SK-N-MC (cell line): ENCODE measurements around the gene PCSK4.
A peak's percentile ranks its signal among the peaks of the same experiment; 100 is the strongest.

Experiments
- DNase-seq: peaks from one replicate; pipeline ENCODE4 v3.0.0-alpha.2; 2011; ENCODE audit warnings: low read depth, low spot score
- H3K27ac ChIP-seq: fragments of 200-600 bp; sonication (generic); 2 replicates; pipeline ENCODE4 v1.5.1; 2016; ENCODE audit warnings: mixed run types
- H3K36me3 ChIP-seq: fragments of 200-600 bp; sonication (generic); 2 replicates; pipeline ENCODE4 v1.6.1; 2017; ENCODE audit warnings: antibody characterized with exemption, low read length, mixed read lengths; ENCODE audit not compliant: insufficient read depth
- H3K4me3 ChIP-seq: fragments of 200-600 bp; sonication (generic); 2 replicates; pipeline ENCODE4 v1.5.1; 2016
- H3K9ac ChIP-seq: fragments of 200-600 bp; sonication (generic); 2 replicates; pipeline ENCODE4 v1.8.0; 2017; ENCODE audit warnings: mixed run types, mixed read lengths; ENCODE audit not compliant: insufficient read length
- H3K9me3 ChIP-seq: fragments of 200-600 bp; sonication (generic); 2 replicates; pipeline ENCODE4 v1.6.1; 2017; ENCODE audit warnings: low read depth, mild to moderate bottlenecking, antibody characterized with exemption, low read length, moderate library complexity, mixed read lengths
- EZH2 ChIP-seq: fragments of 200-600 bp; sonication (generic); IDR thresholded peaks from one replicate; pipeline ENCODE4 v1.6.1; 2017; ENCODE audit warnings: antibody characterized with exemption
- FOXP2 ChIP-seq: optimal IDR thresholded peaks from 2 replicates; pipeline ENCODE3; 2011; ENCODE audit warnings: mild to moderate bottlenecking, moderate library complexity; ENCODE audit not compliant: insufficient read depth; ENCODE audit errors: extremely low read length, control extremely low read depth
- POLR2AphosphoS5 ChIP-seq: IDR thresholded peaks from 2 replicates; pipeline ENCODE4 v1.6.1; 2012; ENCODE audit warnings: mild to moderate bottlenecking, low read depth, low read length, borderline replicate concordance

PCSK4 gene

GRCh38 chr19:1450735-1451731 lies 39.1 kb downstream of the PCSK4 start:
- Histone ChIP-seq H3K9ac (no peak overlapping the region), H3K27ac (no peak overlapping the region), H3K4me3 (no peak overlapping the region), H3K36me3 (no peaks in the 10 kb centered on the region), H3K9me3 (no peaks in the 10 kb centered on the region)
- no peak for TF ChIP-seq POLR2AphosphoS5
- no peak for TF ChIP-seq EZH2
- no peak for TF ChIP-seq FOXP2
- DNase-seq, result no peak

- Histone ChIP-seq H3K36me3 (no peaks in the 10 kb centered on the region), H3K27ac (no peak within 1 kb of the TSS), H3K4me3 (no peak within 1 kb of the TSS), H3K9ac (no peak within 1 kb of the TSS), H3K9me3 (no peaks in the 10 kb centered on the region)
- TF ChIP-seq EZH2 (no peak), FOXP2 (no peak), POLR2AphosphoS5 (no peak)
- DNase-seq, result no peak
Observed at GRCh38 chr19:1449467-1450442, 40.4 kb downstream of the PCSK4 start, which contains the start of gene APC2. Gene APC2 (plus strand): TSS chr19:1450121. CDS start chr19:1453002, 2,881 bp downstream.

DNA sequence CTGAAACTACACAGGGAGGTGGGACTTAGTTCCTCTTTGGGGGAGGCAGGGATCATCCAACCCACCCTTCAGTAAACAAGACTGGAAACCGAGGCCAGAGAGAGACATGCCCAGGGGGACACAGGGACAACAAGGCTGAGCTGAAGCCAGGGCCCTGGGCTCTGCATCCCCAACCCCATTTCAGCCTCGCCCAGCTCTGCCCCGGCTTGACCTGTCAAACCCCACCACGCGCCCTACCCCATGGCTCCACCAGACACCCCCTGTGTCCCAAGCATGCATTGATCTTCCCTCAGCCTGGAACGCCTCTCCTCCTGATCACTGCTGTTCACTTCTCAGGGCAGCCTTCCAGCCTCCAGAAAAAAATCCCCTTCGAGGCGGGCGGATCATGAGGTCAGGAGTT lies 42.2 kb downstream of the PCSK4 start:
- no peaks in the 10 kb centered on the region for H3K9me3 ChIP-seq
- no peak overlapping the region for H3K27ac ChIP-seq
- no peak for DNase-seq
- no peak overlapping the region for H3K4me3 ChIP-seq
- TF ChIP-seq EZH2, result no peak
- TF ChIP-seq POLR2AphosphoS5, result no peak
- no peak for TF ChIP-seq FOXP2
- H3K36me3 ChIP-seq, result no peaks in the 10 kb centered on the region
- H3K9ac ChIP-seq, result no peak overlapping the region

- no peak for DNase-seq
- no peak overlapping the region for H3K9ac ChIP-seq
- TF ChIP-seq POLR2AphosphoS5 (no peak), EZH2 (no peak), FOXP2 (no peak)
- peaks cover 2% of the 10 kb centered on the region for H3K36me3 ChIP-seq
- H3K9me3 ChIP-seq, result no peaks in the 10 kb centered on the region
- H3K4me3 ChIP-seq, result no peak overlapping the region
- H3K27ac ChIP-seq, result no peak overlapping the region
Observed at GRCh38 chr19:1447504-1447903, 42.6 kb downstream of the PCSK4 start.

DNA sequence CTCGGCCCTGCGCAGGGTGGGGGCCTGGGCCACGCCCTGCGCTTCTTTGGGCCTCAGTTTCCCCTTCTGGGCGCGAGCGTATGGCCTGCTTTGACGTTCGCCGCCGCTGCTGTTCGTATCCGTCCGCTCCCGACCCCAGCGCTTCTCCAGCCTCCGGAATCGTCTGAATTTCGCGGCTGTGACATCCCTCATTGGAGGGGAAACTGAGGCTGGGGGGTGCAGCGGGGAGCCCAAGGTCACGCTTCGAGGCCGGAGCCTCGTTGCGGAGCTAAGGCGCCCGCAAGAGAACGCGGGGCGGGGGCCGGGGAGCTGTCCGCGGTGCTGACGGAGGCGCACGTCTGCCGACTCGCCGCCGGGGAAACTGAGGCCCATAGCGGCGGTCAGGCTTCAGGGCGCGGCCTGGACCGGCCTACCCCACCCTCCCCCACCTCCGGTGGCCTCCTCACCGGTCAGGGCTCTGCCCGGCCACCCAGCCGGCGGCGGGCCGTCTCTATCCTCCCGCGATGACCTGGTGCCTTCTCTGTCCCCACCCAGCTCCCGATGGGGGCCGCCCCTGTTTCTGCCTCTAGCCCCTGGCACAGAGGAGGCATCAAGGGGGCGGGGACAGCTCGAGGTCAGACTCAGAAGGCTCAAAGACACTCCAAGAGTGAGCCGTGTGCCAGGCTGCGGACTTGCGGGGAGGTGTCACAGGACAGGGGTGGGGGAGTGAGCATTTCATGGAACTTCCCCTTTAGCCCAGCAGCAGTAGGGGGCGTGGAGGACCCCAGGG lies 43.3 kb downstream of the PCSK4 start:
- Histone ChIP-seq H3K9me3 (no peaks in the 10 kb centered on the region), H3K4me3 (peak overlapping the region; percentile 64), H3K9ac (no peak overlapping the region), H3K27ac (no peak overlapping the region), H3K36me3 (peaks cover 8% of the 10 kb centered on the region)
- no peak for DNase-seq
- TF ChIP-seq FOXP2, result no peak
- no peak for TF ChIP-seq EZH2
- TF ChIP-seq POLR2AphosphoS5, result no peak

GRCh38 chr19:1445932-1446712 lies 44.0 kb downstream of the PCSK4 start:
- DNase-seq, result no peak
- H3K9me3 ChIP-seq, result no peaks in the 10 kb centered on the region
- H3K27ac ChIP-seq, result no peak overlapping the region
- H3K36me3 ChIP-seq, result peaks cover 16% of the 10 kb centered on the region
- no peak overlapping the region for H3K9ac ChIP-seq
- peak overlapping the region; percentile 64 for H3K4me3 ChIP-seq
- TF ChIP-seq EZH2, result no peak
- TF ChIP-seq FOXP2, result no peak
- no peak for TF ChIP-seq POLR2AphosphoS5
